NCI-H1092 (cell line): Measurements from ENCODE around the gene ETS1.
A peak's percentile ranks its signal among the peaks of the same experiment; 100 is the strongest.

Experiments
- DNase-seq: peaks from one replicate; lab custom pipeline; 2025; lab: John Stamatoyannopoulos, UW

Gene ETS1

DNA sequence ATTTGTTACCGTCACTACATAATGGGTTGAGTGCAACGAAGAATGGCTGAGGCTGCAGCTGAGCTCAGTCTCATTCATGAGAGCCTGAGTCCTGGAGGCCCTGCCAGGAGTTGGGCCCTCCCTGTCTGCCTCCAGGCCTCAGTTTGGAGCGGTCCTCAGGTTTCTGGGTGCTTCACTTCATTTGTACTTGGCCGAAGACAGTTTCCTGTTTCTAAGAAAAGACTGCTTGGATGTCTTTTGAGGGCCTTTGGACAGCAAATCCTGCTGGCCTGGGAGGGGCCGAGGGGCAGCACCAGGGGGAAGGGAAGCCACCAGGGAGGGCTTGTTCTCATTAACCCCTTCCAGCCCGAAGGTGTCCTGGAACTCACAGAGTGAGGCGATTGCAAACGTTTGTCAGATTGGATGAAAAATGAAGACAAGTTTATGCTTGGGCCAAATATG lies 163.1 kb downstream of the ETS1 start:
- no peak for DNase-seq

GRCh38 chr11:128422576-128423370 lies 164.6 kb downstream of the ETS1 start:
- peak; percentile 87 for DNase-seq

DNA sequence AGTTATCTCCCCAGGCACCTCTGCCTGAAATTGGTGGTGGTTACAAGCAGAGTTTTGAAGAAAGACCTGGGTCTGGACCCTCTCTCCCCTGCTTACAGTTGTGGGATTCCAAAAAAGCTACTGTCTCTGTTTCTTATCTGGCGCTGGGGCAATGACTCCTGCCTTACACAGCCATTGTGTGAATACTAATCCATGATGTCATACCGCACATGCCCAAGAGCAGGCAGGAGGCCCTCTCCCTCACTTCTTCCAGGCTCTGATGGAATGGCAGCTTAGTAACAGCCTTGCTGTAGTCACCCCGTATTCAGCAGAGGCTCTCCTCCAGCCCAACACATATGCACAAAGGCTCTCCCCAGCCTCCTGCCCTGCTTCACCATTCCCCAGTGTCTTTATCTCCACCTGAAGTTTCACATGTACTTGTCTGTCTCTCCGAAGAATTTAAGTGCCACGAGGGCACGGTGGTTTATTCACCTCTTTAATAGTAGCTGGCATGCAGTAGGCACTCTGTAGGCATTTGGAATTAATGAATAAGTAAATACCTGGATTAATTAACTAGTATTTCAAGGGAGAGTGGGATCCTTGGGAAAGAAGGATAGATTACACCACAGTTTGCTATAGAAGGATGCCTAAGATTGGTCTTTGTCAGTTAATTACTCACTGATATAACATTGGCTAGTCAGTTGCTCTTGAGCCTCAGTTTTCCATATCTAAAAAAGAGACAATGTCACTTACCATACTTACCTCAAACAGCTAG lies 165.6 kb downstream of the ETS1 start:
- DNase-seq, result no peak

DNA sequence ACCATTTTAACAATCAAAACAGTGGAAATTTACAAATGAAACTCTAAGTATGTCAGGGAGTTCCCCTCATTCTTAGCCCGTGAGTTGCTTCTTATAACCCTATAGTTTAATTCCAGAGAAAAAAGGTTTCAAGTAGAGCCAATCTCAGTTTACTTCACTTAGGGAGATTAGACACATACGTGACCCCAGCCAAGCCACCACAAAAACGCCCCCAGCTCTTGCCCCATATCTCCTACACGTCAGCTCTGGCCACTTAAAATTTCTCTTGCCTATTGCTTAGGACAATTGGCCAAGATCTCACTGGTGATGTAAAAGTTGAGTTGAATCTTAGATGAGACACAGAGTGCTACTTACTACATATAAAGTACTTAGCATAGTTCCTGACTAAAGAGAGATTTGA lies 166.4 kb downstream of the ETS1 start:
- no peak for DNase-seq

- no peak for DNase-seq
These were observed 167.1 kb downstream of the ETS1 start for GRCh38 chr11:128420265-128420664.

DNA sequence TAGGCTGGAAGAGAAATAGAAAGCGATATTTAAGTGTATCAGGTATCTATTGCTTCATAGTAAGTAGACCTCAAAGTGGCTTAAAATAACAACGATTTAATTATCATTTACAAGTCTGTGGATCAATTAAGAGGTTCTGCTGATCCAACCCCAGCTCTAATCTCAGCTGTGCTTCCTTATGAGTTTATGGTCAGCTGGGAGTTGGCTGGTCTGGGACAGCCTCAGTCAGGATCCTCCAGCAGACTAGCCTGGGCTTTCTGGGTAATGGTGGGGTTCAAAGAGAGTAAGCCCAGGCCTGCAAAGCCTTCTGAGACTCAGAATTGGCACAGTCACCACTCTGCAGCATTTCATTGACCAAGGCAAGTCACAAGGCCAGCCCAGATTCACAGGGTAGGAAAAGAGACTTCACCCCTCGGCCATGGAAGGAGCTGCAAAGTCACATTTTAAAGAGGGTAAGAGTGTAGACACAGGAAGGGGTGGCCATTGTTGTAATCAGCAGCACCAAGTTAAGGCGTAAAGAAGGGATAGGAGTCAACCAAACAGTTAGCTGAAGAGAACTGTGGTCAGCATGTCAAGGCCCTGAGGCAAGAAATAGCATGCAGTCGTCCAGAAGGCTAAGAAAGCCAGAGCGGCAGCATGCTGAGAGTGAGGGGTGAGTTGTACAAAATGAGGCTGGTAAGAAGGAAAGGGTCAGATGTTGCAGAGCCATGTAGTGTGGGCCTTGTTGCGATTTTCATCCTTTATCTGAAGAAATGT lies 168.2 kb downstream of the ETS1 start:
- DNase-seq, result no peak

DNA sequence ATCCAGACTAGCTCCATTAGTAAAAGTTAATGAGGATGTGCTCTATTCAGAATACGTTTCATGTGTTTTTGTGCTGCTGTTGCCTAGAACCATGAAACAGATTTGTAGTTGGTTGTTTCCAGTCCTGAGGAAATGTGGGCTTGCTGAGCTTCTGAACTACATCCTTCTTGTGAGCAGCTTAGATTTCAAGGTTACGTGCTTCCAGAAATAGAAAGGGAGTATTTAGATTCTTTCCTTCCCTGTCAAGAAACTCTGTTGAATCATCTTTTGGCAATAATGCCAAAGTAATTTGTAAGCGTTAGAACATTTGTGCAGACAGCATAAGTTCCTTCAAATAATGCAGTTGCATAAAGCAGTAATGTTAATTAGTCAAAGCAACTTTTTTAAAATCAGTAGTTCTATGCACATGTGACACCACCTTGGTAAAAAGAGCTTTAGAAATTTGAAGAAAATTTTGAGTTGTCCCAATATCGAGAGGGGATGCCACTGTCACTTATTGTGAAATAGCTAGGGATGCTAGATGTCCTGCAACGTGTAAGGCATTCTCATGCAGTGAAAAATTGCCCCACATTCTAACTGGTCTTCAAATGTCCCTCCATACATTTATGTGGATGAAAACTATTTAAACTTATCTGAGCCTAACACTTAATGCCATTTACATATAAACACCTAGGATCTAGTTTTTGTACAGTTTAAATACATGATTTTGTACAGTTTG lies 169.6 kb downstream of the ETS1 start:
- DNase-seq, result no peak

GRCh38 chr11:128416976-128417375 lies 170.4 kb downstream of the ETS1 start:
- DNase-seq, result no peak

DNA sequence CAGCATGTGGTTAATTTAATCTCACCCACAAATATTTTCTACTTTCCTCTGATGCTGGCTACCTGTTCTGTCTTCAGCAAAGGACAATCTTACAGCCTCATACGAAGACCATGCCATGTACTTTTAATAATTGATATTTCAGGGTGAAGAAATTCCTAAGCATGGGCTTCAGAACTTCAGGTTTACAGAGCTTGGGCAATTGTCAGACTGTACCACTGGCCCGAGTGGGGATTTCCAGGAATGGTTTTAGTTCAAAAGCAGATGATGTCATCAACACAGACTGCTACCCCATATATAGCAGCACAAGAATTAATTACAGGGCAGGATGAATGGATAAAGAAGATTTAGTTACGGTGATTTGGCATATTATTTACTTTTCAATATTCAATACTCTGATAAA lies 171.8 kb downstream of the ETS1 start:
- no peak for DNase-seq

- DNase-seq, result no peak
These were observed 174.2 kb downstream of the ETS1 start for GRCh38 chr11:128412847-128413791.

GRCh38 chr11:128411812-128412211 lies 175.5 kb downstream of the ETS1 start:
- DNase-seq, result no peak

- no peak for DNase-seq
These were observed 176.2 kb downstream of the ETS1 start for GRCh38 chr11:128411150-128411549.

- DNase-seq, result no peak
These were observed 177.9 kb downstream of the ETS1 start for GRCh38 chr11:128409476-128409875.
